ENCODE measurements around the gene RERE.
A peak's percentile ranks its signal among the peaks of the same experiment; 100 is the strongest.

The RERE gene

DNA sequence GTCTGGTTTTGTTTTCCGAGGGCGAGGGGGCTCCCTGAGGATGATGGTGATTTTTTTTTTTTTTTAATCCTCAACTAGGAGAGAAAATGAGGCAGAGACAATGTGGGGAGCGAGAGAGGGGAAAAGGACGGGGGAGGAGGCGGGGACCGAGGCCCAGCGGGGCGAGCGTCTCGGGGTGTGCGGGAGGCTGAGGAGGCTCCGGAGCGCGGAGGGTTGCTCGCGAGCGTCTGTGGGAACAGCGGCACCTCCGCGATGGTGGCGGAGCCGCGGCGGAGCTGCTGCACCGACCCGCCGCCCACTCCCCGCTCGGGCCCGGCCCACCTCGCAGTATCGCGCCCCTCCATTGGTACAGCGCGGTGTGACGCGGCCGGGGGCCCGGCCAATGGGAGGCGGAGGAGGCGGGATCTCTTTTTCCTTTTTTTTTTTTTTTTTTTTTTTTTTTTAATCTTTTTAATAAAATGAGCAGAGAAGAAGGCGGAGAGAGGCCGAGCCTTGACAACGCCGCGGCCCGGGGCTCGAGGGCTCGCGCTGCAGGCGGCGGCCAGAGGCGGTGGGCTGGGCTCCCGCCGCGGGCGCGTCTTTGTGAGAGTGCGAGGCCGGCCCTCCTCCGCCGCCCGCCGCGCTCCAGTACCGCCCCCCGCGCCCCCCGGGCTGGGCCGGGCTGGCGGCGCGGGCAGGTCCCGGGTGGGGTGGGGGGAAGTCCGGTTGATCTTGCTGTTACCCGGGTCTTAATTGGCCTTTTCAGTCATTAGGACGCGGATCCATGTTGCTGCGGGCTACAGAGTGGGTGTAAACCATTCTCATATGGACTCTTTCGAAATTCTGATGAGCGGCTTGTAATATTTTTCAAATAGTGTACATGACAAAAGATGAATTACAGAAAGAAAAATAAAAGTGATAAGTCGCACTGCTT is at the start of gene RERE:
Gene RERE, minus strand, starts transcription at position 229 of the 913 bp plus-strand sequence.
- DNase-seq (ENCODE audit: low spot score), result peak; percentile 95

GRCh38 chr1:8866792-8867415 is 49.5 kb upstream of the RERE start:
- peak; percentile 11 for DNase-seq (ENCODE audit: low spot score)

- no peak for DNase-seq (ENCODE audit: low spot score)
These were observed 48.8 kb upstream of the RERE start for GRCh38 chr1:8866173-8866791.

GRCh38 chr1:8864713-8865344 is 47.4 kb upstream of the RERE start:
- DNase-seq (ENCODE audit: low spot score), result no peak

DNA sequence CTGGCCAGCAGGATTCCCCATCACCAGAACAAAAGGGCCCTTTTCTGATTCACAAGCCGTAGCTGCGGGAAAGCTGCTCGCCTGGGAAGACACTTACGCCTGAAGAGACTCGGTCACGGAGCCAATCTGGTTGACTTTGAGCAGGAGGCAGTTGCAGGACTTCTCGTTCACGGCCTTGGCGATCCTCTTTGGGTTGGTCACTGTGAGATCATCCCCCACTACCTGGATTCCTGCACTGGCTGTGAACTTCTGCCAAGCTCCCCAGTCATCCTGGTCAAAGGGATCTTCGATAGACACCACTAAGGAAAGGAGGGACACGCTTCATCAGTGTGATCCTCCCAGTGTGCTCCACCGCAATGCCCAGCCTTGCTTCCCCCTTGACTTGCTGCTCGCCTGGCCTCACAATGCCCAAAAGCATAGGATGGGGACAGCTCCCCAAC is 46.4 kb upstream of the RERE start:
- no peak for DNase-seq (ENCODE audit: low spot score)

DNA sequence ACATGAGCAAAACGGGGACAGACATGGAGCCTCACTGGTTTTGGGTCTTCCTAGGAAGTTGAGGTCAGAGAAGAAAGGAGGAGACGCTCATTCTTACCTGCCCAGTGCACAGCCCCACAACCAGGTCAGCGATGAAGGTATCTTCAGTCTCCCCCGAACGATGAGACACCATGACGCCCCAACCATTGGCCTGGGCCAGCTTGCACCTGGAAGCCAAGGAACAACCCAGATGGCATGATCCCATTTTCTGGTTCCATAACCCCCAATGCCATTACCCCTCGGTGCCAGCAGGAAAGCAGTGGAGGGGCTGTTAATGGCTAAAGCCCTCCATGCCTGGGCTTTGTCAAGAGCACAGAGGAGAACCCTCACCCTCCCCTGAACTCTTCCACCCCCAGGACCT is 45.7 kb upstream of the RERE start:
- DNase-seq (ENCODE audit: low spot score), result no peak

- no peak for DNase-seq (ENCODE audit: low spot score)
These were observed 45.1 kb upstream of the RERE start for GRCh38 chr1:8862528-8862927.

DNA sequence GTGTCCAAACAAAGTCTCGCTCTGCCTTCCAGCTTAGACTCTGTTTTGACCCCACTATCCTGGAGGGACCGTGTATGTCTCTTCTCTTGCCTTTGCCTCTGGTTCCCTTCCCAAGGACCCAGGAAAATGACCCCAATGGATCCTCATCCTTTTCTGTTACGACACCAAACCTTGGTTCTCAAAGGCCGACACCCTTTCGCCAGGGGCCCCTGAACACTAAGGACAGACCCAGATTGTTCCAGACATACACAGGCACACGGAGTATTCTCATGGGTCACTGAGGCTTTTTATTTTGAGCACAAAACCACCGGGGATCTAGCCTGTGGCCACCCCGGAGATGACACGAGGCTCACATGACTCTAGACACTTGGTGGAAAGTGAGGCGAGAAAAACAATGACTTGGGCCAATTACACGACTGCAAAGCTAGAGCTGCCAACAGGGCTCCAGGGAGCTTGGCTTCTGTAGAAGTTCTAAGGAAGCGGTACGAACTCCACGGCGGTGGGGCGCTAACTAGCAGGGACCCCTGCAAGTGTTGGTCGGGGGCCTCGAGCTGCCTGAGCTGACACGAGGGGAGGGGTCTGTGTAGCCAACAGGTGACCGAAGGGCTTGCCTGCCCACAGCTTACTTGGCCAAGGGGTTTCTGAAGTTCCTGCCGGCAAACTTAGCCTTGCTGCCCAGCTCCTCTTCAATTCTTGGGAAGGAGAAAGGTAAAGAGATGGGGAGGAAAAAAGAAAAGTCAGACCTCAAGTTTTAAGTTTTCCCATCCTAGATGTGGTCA is 43.5 kb upstream of the RERE start:
- DNase-seq (ENCODE audit: low spot score), result no peak

GRCh38 chr1:8858888-8859706 is 41.7 kb upstream of the RERE start:
- DNase-seq (ENCODE audit: low spot score), result peak; percentile 84

DNA sequence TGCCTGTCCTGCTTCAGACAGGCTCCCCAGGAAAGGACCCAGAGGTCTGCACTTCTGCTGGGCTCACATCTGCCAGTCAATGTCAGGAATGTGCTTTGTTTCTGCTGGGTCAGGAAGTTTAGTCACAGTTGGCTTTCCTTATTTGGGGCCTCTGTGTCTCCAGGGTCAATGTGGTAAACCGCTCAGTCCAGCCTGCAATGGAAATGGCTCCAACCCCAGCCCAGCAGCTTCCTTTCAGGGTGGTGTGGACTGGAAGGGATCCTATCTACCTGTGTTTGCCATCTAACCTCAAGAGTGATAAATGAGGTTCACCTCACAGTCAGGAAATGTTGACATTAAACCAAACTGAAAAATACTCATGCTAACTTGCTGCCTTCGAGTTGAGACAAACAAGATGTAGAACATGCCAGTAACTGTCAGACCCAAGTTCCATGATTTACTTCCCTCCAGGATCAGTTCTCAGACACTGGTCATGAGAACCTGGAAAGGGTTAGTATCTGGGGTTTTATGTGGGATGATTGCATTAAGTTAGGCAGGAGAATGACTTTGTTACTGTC is 40.8 kb upstream of the RERE start:
- DNase-seq (ENCODE audit: low spot score), result peak; percentile 84

DNA sequence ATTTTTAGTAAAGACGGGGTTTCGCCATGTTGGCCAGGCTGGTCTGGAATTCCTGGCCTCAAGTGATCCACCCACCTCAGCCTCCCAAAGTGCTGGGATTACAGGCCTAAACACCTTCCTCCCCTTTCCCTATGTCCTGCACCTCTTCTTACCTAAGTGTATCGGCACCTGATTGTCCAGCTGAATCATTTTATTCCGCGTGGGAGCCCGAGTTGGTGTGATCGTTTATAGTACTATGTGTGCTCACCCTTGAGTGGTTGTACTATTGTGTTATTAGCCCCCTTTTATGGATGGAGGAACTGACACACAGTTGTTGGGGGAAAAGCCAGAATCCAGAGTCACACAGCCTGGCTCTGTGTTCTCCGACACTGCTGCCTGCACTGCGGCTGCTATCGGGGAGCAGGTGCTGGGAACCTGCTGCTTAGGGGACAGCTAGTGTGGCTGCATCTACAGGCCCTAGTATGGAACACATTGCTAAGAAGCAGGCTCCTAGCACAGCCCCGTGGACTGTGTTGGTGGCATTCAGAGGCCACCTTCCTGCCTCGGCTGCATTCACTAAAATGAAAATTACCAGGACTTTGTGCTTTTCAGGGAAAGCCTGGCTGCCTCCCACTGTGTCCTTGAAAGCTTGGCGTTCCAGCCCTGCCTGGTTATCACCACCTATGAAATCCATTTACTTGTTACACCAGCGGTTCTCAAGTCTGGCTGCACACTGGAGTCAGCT is 39.4 kb upstream of the RERE start:
- DNase-seq (ENCODE audit: low spot score), result no peak

GRCh38 chr1:8854240-8854639 is 36.8 kb upstream of the RERE start:
- no peak for DNase-seq (ENCODE audit: low spot score)

DNA sequence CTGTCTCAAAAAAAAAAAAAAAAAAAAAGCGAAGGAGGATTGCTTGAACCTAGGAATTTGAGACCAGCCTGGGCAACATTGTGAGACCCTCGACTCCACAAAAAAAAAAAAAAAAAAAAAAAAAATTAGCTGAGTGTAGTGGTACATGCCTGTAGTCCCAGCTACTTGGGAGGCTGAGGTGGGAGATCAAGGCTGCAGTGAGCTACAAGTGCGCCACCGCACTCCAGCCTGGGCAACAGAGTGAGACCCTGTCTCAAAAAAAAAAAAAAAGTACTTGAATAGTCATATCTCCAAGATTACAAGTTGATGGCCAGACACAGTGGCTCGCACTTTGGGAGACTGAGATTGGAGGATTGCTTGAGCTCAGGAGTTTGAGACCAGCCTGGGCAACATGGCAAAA is 33.6 kb upstream of the RERE start:
- DNase-seq (ENCODE audit: low spot score), result no peak

DNA sequence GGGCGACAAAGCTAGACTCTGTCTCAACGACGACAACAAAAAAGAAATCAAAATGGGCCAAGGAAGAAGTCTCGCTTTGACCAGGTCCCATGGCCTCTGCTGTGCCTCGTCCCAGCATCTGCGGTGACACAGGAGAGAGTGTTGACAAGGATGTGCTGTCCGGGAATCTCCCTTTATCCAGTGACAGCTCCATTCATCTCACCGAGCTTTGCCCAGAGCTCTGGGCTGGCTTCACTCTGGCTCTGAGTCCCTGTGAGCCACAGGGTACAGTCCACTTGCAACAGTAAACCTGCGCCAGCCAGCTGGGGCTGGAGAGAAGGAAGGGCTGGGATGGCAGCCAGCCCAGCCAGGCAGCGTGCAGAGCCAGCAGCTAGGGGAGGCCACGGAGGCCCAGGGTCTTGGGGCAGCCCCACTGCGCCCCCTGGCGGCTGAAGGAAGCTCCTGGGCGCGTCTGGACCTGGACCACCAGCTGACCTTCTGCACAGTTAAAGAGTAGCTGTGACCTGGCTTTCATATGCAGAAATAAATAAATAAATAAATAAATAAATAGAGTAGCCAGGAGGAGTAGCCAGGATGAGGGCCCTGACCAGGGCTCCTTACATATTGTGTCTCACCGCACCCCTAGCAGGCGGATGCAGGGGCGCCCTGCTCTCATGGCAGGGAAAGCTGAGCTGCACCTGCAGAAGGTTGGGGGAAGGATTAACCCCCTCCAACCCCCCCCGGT is 31.4 kb upstream of the RERE start:
- DNase-seq (ENCODE audit: low spot score), result peak; percentile 92

- no peak for DNase-seq (ENCODE audit: low spot score)
These were observed 30.6 kb upstream of the RERE start for GRCh38 chr1:8847990-8848389.

GRCh38 chr1:8846263-8846662 is 28.8 kb upstream of the RERE start:
- DNase-seq (ENCODE audit: low spot score), result no peak

- DNase-seq (ENCODE audit: low spot score), result no peak
These were observed 28.0 kb upstream of the RERE start for GRCh38 chr1:8845104-8846097.

DNA sequence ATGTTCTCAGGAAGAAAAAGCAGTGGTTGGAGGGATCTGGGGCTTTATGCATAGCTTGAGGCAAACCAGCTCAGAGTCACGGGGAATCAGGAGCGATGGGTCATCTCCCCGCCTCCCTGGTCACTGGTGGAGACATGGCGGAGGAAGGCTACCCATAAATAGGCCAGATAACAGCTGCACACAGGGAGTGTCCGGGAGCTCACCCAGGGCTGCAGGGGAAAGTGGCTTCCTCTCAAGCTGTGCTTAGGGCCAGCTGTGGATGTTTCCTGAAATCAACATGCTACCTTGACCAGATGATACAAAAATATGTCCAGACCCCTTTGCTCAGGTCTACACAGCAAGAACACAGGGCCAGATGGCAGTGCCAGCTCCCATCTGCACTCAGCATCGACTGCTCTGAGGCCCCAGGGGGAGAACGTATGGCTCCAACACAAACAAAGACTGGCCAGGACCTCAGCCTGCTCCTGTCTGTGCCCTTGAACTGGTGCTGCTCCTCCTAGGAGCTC is 27.1 kb upstream of the RERE start:
- no peak for DNase-seq (ENCODE audit: low spot score)

Measured in kidney tubule cell (primary cell).